ENCODE measurements around the gene TGM2. TPM values are rescaled to one million over a fixed set of nuclear protein-coding genes. Genes with fewer than 3 reads are reported as not detected.
A peak's percentile ranks its signal among the peaks of the same experiment; 100 is the strongest.

The TGM2 gene
- total and polyA plus RNA-seq, 9 of the 15 experiments (the other 6 are each of a cell fraction or from before 2014, with no cell fraction given), result 5.5 to 78.5 (median 37.6) TPM

- BruUV-seq (replicated peaks), result no TSS peak
- no peak overlapping the region for H3K4me3 ChIP-seq
- H3K9ac ChIP-seq (ENCODE audit: insufficient read depth in 1 of 2, low read depth in 2 of 2, low read length in 2 of 2), result no peak overlapping the region
- TF ChIP-seq RFX1 (IDR thresholded peaks at IDR 0.05), result no peak
- no peak for TF ChIP-seq TFAP4 (CRISPR knock-in tag; IDR thresholded peaks at IDR 0.05; ENCODE audit: borderline replicate concordance)
- TF ChIP-seq AFF4 (CRISPR knock-in tag; IDR thresholded peaks at IDR 0.05), result no peak
- no peak for TF ChIP-seq PRMT5 (CRISPR knock-in tag; IDR thresholded peaks at IDR 0.05)
- peak; percentile 60 to 62; a peak in 2 of 4 replicates for TF ChIP-seq KDM1A (IDR thresholded peaks at IDR 0.05)
- peak; percentile 79 for TF ChIP-seq BCOR (IDR thresholded peaks at IDR 0.05)
- TF ChIP-seq RCOR1 (IDR thresholded peaks at IDR 0.05; ENCODE audit: borderline replicate concordance in 1 of 2, low read depth in 2 of 2, low read length in 2 of 2), result 0 out of 4 replicates have a peak, but pooled peaks of 1 of the 2 experiments have one; percentile 11
- peak; percentile 86 for TF ChIP-seq RBM25 (IDR thresholded peaks at IDR 0.05; ENCODE audit: low read depth, low read length, severe bottlenecking)
- TF ChIP-seq ADNP (tag; IDR thresholded peaks at IDR 0.05), result peak; percentile 66; the same call in 1 of the 2 replicates
- peak; percentile 95 for TF ChIP-seq ESRRA (IDR thresholded peaks at IDR 0.05; ENCODE audit: borderline replicate concordance, low read depth)
- no peak overlapping the region for H2AFZ ChIP-seq (ENCODE audit: low read depth, low read length)
- peaks cover 26 to 34% of the 10 kb centered on the region in 2 experiments for H3K4me1 ChIP-seq (replicated peaks in 1 of 2; ENCODE audit: control insufficient read depth in 2 of 2, insufficient read depth in 2 of 2, low read length in 2 of 2)
- peaks cover 74% of the 10 kb centered on the region for H3K36me3 ChIP-seq (ENCODE audit: control insufficient read depth, insufficient read depth, low read length)
- WGBS (ENCODE audit: insufficient coverage, low coverage, missing lambda C conversion rate), result 87% methylated on average over 4 of the region's 4 CpGs
- no peaks in the 10 kb centered on the region for H4K20me1 ChIP-seq (replicated peaks; ENCODE audit: control insufficient read depth, insufficient read depth, low read length)
- in situ Hi-C loops (cut with MboI) (no loop called here), intact Hi-C loops (cut with micrococcal nuclease) (no loop called here)
- FAIRE-seq (no peak), ATAC-seq (no peak), DNase-seq (ENCODE audit: extremely low read depth in 1 of 4, low spot score in 3 of 4) (no peak)
- H3K9me3 ChIP-seq (replicated peaks; ENCODE audit: control insufficient read depth, insufficient read depth, low read depth, low read length), result no peaks in the 10 kb centered on the region
- H3K27me3 ChIP-seq (ENCODE audit: control insufficient read depth in 2 of 2, insufficient read depth in 2 of 2, low read length in 2 of 2), result no peaks in the 10 kb centered on the region
- H3K27ac ChIP-seq (ENCODE audit: extremely low read depth, low read depth, low read length), result no peak overlapping the region
- H3K79me2 ChIP-seq (ENCODE audit: control insufficient read depth, insufficient read depth, low read length), result no peaks in the 10 kb centered on the region
- POLR2A ChIA-PET, result no interaction called here
- no peak overlapping the region for H3K4me2 ChIP-seq (ENCODE audit: insufficient read depth, low read length)
- CTCF ChIA-PET (ENCODE audit: low intra/inter-chr PET ratio), result no interaction called here
- H3K9me1 ChIP-seq (ENCODE audit: control insufficient read depth, insufficient read depth, low read length), result no peaks in the 10 kb centered on the region
These were observed 18.9 kb downstream of the TGM2 start for GRCh38 chr20:38146156-38146555.
